DOHH2 (cell line): ENCODE data around the gene CNPPD1.

Experiments
- H3F3A ChIP-seq: fragments of 200-600 bp; sonication (generic), shearing (Covaris generic); 2 replicates; pipeline ENCODE4 v1.6.0; 2016; ENCODE audit warnings: antibody characterized with exemption, mild to moderate bottlenecking; ENCODE audit not compliant: control insufficient read depth, insufficient read depth
- H3K27ac ChIP-seq: fragments of 200-600 bp; sonication (generic); 2 replicates; pipeline ENCODE4 v1.5.1; 2014; ENCODE audit warnings: low read depth, mild to moderate bottlenecking, low read length, moderate library complexity
- H3K27me3 ChIP-seq: fragments of 200-600 bp; sonication (generic); 2 replicates; pipeline ENCODE4 v1.6.1; 2014; ENCODE audit warnings: mild to moderate bottlenecking, low read length, mixed read lengths; ENCODE audit not compliant: control insufficient read depth
- H3K36me3 ChIP-seq: fragments of 200-600 bp; sonication (generic); 2 replicates; pipeline ENCODE4 v1.6.1; 2014; ENCODE audit warnings: mild to moderate bottlenecking, low read length, moderate library complexity, mixed read lengths; ENCODE audit not compliant: control insufficient read depth
- H3K4me1 ChIP-seq: fragments of 200-600 bp; sonication (generic); 2 replicates; pipeline ENCODE4 v1.6.1; 2014; ENCODE audit warnings: mild to moderate bottlenecking, low read length, mixed read lengths; ENCODE audit not compliant: control insufficient read depth
- H3K4me2 ChIP-seq: fragments of 200-600 bp; sonication (generic); 2 replicates; pipeline ENCODE4 v1.6.0; 2014; ENCODE audit warnings: mild to moderate bottlenecking, low read length, moderate library complexity
- H3K4me3 ChIP-seq: fragments of 200-600 bp; sonication (generic); 2 replicates; pipeline ENCODE4 v1.5.1; 2014; ENCODE audit warnings: mild to moderate bottlenecking, low read length, mixed read lengths
- H3K79me2 ChIP-seq: fragments of 200-600 bp; sonication (generic); 2 replicates; pipeline ENCODE4 v1.6.1; 2014; ENCODE audit warnings: mild to moderate bottlenecking, low read length, mixed read lengths; ENCODE audit not compliant: control insufficient read depth
- H3K9me2 ChIP-seq: fragments of 200-600 bp; sonication (generic); replicated peaks from 2 replicates; pipeline ENCODE4 v1.6.1; 2014; ENCODE audit warnings: mild to moderate bottlenecking, low read length, mixed read lengths; ENCODE audit not compliant: control insufficient read depth
- H3K9me3 ChIP-seq: fragments of 200-600 bp; sonication (generic); 2 replicates; pipeline ENCODE4 v1.6.1; 2014; ENCODE audit warnings: antibody characterized with exemption, low read length, mixed read lengths; ENCODE audit not compliant: control insufficient read depth, insufficient read depth
- H4K20me1 ChIP-seq: fragments of 200-600 bp; sonication (generic); 2 replicates; pipeline ENCODE4 v1.6.0; 2014; ENCODE audit warnings: low read depth, mild to moderate bottlenecking, antibody characterized with exemption, low read length, moderate library complexity; ENCODE audit not compliant: control insufficient read depth, insufficient read depth
- CTCF ChIP-seq: fragments of 200-600 bp; sonication (generic); IDR thresholded peaks from one replicate; pipeline ENCODE4 v1.5.1; 2014; ENCODE audit warnings: antibody characterized with exemption, mild to moderate bottlenecking, low read depth, low read length; ENCODE audit not compliant: poor library complexity, severe bottlenecking
- EZH2phosphoT487 ChIP-seq: fragments of 200-600 bp; sonication (generic); IDR thresholded peaks from 2 replicates; pipeline ENCODE4 v1.6.1; 2017; ENCODE audit warnings: borderline replicate concordance, mild to moderate bottlenecking, antibody characterized with exemption, low read length, moderate library complexity, mixed read lengths

CNPPD1 gene

GRCh38 chr2:219169930-219170654 lies 6.6 kb downstream of the CNPPD1 start, which contains the start of gene SLC23A3:
Gene SLC23A3, minus strand, starts transcription at chr2:219170029. Its CDS starts 45 bp downstream, at chr2:219169984.
- no peaks in the 10 kb centered on the region for H4K20me1 ChIP-seq
- H3K27ac ChIP-seq = no peak within 1 kb of the TSS
- TF ChIP-seq EZH2phosphoT487 = no peak
- TF ChIP-seq CTCF = no peak
- H3K4me3 ChIP-seq = no peak within 1 kb of the TSS
- H3K4me1 ChIP-seq = no peaks in the 10 kb centered on the region
- no peaks in the 10 kb centered on the region for H3K27me3 ChIP-seq
- H3K79me2 ChIP-seq = peaks cover 2% of the 10 kb centered on the region; the same call in 1 of the 2 replicates
- H3K9me2 ChIP-seq = no peaks in the 10 kb centered on the region
- peaks cover 38% of the 10 kb centered on the region for H3K36me3 ChIP-seq
- H3K9me3 ChIP-seq = no peaks in the 10 kb centered on the region
- H3K4me2 ChIP-seq = no peak within 1 kb of the TSS
- peaks cover 7% of the 10 kb centered on the region; the same call in 1 of the 2 replicates for H3F3A ChIP-seq

GRCh38 chr2:219168932-219169331 lies 7.8 kb downstream of the CNPPD1 start:
- no peak overlapping the region for H3K4me2 ChIP-seq
- peaks cover 7% of the 10 kb centered on the region; the same call in 1 of the 2 replicates for H3F3A ChIP-seq
- H3K4me3 ChIP-seq = no peak overlapping the region
- TF ChIP-seq CTCF (no peak), EZH2phosphoT487 (no peak)
- no peaks in the 10 kb centered on the region for H3K79me2 ChIP-seq
- H3K27me3 ChIP-seq = no peaks in the 10 kb centered on the region
- H3K36me3 ChIP-seq = peaks cover 26% of the 10 kb centered on the region
- H3K4me1 ChIP-seq = no peaks in the 10 kb centered on the region
- H3K9me2 ChIP-seq = no peaks in the 10 kb centered on the region
- H4K20me1 ChIP-seq = no peaks in the 10 kb centered on the region
- H3K9me3 ChIP-seq = no peaks in the 10 kb centered on the region
- no peak overlapping the region for H3K27ac ChIP-seq

GRCh38 chr2:219168526-219168925 lies 8.2 kb downstream of the CNPPD1 start:
- Histone ChIP-seq H3K4me3 (no peak overlapping the region), H3F3A (peaks cover 7% of the 10 kb centered on the region; the same call in 1 of the 2 replicates), H3K79me2 (no peaks in the 10 kb centered on the region), H3K4me2 (no peak overlapping the region), H3K4me1 (no peaks in the 10 kb centered on the region), H3K9me2 (no peaks in the 10 kb centered on the region), H4K20me1 (no peaks in the 10 kb centered on the region), H3K27me3 (no peaks in the 10 kb centered on the region), H3K27ac (no peak overlapping the region), H3K36me3 (peaks cover 22% of the 10 kb centered on the region), H3K9me3 (no peaks in the 10 kb centered on the region)
- TF ChIP-seq EZH2phosphoT487 (no peak), CTCF (no peak)
